GM13976 (cell line): Measurements from ENCODE around the gene ST3GAL5.

Experiments
- DNase-seq: peaks from one replicate; pipeline ENCODE4 v3.0.0; 2012; ENCODE audit warnings: low spot score
- in situ Hi-C: fragments of 300-500 bp; cut with MboI; formaldehyde crosslinking; loops from one replicate; pipeline ENCODE4 v1.12.0; 2022; ENCODE audit warnings: low sequenced_read_pairs, mixed read lengths, inconsistent platforms; ENCODE audit not compliant: unreplicated experiment
- TF ChIP-seq, protein P1 (sequence below): IDR thresholded peaks from 2 replicates; pipeline ENCODE4 v1.5.1; 2012; ENCODE audit warnings: borderline replicate concordance, mild to moderate bottlenecking; ENCODE audit not compliant: insufficient read depth; ENCODE audit errors: extremely low read depth, missing control alignments, control extremely low read depth

Gene ST3GAL5

DNA sequence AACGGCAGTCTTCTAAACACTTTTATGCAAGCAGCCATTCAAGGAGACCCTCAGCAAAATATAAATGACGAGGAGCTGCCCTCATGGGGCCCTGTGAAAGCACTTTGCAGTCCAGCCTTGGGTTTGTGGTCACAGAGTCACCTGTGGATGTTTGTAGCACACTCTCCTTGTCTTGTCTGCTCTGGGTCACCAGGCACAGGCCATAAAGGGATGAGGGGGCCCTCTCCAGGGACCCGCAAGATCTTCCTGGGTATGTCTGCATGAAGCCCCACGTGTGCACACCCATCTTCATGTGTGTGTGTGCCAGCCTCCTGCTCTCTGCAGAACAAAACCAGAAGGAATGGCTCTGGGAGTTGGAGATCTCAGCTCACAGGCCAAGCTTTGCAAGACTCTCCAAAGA lies 98.8 kb downstream of the ST3GAL5 start:
- DNase-seq: no peak
- TF ChIP-seq, protein P1, sequence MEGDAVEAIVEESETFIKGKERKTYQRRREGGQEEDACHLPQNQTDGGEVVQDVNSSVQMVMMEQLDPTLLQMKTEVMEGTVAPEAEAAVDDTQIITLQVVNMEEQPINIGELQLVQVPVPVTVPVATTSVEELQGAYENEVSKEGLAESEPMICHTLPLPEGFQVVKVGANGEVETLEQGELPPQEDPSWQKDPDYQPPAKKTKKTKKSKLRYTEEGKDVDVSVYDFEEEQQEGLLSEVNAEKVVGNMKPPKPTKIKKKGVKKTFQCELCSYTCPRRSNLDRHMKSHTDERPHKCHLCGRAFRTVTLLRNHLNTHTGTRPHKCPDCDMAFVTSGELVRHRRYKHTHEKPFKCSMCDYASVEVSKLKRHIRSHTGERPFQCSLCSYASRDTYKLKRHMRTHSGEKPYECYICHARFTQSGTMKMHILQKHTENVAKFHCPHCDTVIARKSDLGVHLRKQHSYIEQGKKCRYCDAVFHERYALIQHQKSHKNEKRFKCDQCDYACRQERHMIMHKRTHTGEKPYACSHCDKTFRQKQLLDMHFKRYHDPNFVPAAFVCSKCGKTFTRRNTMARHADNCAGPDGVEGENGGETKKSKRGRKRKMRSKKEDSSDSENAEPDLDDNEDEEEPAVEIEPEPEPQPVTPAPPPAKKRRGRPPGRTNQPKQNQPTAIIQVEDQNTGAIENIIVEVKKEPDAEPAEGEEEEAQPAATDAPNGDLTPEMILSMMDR: no peak
- in situ Hi-C loops: no loop called here

DNA sequence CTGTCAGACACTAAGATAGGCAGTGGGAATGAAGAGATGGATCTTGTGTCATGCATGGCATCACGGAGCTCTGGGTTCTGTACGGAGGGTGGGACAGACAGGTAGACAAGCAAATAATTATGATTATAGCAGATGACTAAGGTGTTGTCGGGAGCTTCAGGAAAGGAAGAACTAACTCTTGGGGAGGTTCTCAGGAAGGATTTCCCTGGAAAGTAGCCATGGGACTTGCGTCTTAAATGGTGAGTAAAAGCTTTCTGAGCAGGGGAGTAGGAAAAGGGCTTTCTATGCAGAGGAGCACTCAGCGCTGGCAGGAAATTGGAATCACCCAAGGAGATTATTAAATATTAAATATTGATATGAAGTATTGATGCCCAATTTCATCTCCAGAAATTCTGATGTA lies 99.5 kb downstream of the ST3GAL5 start:
- in situ Hi-C loops: no loop called here
- TF ChIP-seq, protein P1: no peak
- DNase-seq: no peak

DNA sequence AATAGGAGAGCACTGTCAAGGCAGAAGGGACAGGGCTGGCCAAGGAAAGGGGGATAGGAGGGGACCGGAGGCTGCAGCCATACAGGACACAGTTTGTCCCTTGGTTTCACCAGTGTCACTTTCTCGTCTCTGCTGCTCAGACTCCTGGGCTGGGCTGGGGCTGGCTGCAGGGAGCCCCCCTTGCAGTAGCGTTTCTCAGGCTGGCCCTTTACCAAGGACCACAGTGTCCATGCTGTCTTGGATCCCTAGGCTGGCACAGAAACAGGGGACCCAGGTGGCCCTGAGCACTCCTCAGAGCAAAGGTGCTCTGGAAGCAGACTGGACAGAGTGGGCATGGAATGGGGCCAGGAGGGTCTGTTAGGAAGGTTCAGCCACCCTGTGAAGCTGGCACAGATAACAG lies 100.2 kb downstream of the ST3GAL5 start:
- no peak for DNase-seq
- TF ChIP-seq, protein P1: no peak
- in situ Hi-C loops: no loop called here

DNA sequence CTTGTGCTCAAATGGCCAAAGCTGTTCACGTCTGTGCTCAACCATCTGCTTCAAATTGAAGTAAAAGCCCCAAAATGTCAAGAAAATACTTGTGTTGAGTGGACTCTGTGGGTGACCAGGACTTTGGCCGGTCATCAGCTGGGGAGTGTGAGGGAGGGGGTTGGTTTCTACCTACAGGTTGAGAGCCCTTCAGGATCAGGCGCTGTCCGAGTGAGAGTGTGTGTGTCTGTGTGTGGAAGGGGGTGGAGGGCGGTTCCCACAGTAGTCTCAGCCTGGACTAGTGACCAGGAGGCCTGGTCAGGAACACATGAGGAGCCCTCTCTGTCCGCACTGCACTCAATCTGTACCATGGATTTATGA lies 100.8 kb downstream of the ST3GAL5 start:
- in situ Hi-C loops: no loop called here
- DNase-seq: no peak
- TF ChIP-seq, protein P1: no peak

DNA sequence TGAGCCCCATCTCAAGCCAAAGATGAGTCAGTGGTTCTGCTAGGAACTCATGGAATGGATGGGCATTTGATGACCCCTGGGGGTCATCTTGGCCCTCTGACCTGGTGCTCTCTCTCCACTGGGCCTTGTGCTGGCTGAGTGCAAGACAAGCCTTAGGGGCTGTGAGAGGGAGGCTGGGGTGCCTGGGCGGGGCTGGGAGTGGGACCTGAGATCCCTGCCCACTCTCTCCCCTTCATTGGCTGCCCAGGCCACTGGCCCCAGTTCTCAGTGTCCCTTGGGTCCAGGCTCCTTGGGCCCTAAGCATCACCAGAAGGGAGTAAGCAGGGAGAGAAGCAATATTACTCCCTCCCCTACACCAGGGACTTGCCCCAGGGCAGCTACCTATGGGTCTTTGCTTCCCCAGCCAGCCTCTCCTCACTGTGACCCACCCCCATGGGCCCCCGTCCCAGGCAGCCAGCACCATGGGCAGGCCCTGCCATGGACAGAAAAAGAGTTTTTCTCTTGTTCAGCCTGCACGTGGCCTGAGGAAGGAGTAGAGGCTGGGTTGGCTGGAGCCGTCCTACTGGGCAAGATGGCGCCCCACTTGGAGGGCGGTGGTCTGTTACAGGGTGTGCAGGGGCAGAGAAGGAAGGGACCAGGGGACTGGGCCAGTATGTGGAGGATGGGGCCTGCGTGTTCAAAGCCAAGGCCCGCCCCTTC lies 101.4 kb downstream of the ST3GAL5 start:
- in situ Hi-C loops: no loop called here
- TF ChIP-seq, protein P1: no peak
- DNase-seq: no peak
